ENCODE data around the gene TACC3.

TACC3 gene

GRCh38 chr4:1712216-1713002, 8.9 kb upstream of the TACC3 start, which contains the start of gene SLBP (continued):
- TF ChIP-seq PATZ1 (tag by site-specific recombination; IDR thresholded peaks at IDR 0.05) (peak; percentile 81), SETDB1 (IDR thresholded peaks at IDR 0.05; ENCODE audit: insufficient read length, low read length) (peak; percentile 46), HOXD13 (CRISPR knock-in tag; IDR thresholded peaks at IDR 0.05; ENCODE audit: borderline replicate concordance) (peak; percentile 71; the same call in 1 of the 2 replicates), WT1 (tag by site-specific recombination; IDR thresholded peaks at IDR 0.05) (peak; percentile 19), ZNF768 (tag by site-specific recombination; IDR thresholded peaks at IDR 0.05) (no peak), ZNF132 (tag by site-specific recombination; IDR thresholded peaks at IDR 0.05; ENCODE audit: borderline replicate concordance) (no peak), ZNF596 (tag by site-specific recombination; IDR thresholded peaks at IDR 0.05) (no peak), ZIC2 (tag by site-specific recombination; IDR thresholded peaks at IDR 0.05) (peak; percentile 16; the same call in 1 of the 2 replicates), ZNF398 (tag by site-specific recombination; IDR thresholded peaks at IDR 0.05) (peak; percentile 89), KLF9 (tag by site-specific recombination; IDR thresholded peaks at IDR 0.05; ENCODE audit: low read depth) (peak; percentile 90), ZNF571 (tag by site-specific recombination; IDR thresholded peaks at IDR 0.05) (no peak), ZNF707 (tag by site-specific recombination; IDR thresholded peaks at IDR 0.05) (no peak), ZNF521 (tag by site-specific recombination; IDR thresholded peaks at IDR 0.05) (no peak), ZNF561 (tag by site-specific recombination; IDR thresholded peaks at IDR 0.05; ENCODE audit: borderline replicate concordance) (peak; percentile 63; the same call in 1 of the 2 replicates), PBX3 (CRISPR knock-in tag; IDR thresholded peaks at IDR 0.05) (peak; percentile 96), ZNF473 (tag by site-specific recombination; IDR thresholded peaks at IDR 0.05) (no peak), ZFP69B (tag by site-specific recombination; IDR thresholded peaks at IDR 0.05) (peak; percentile 66; the same call in 1 of the 2 replicates), ZNF626 (tag by site-specific recombination; IDR thresholded peaks at IDR 0.05) (no peak), MZF1 (tag by site-specific recombination; IDR thresholded peaks at IDR 0.05; ENCODE audit: borderline replicate concordance) (no peak), ZNF514 (tag by site-specific recombination; IDR thresholded peaks at IDR 0.05) (no peak), TRIM28 (IDR thresholded peaks at IDR 0.05; ENCODE audit: borderline replicate concordance, low read length) (peak; percentile 54; the same call in 1 of the 2 replicates), ZNF335 (tag by site-specific recombination; conservative IDR thresholded peaks at IDR 0.05) (peak; percentile 55), KLF7 (tag by site-specific recombination; IDR thresholded peaks at IDR 0.05; ENCODE audit: borderline replicate concordance) (peak; percentile 82; the same call in 1 of the 2 replicates), ZBTB8A (tag by site-specific recombination; IDR thresholded peaks at IDR 0.05) (peak; percentile 82), ATF2 (tag by site-specific recombination; IDR thresholded peaks at IDR 0.05; ENCODE audit: low read depth) (no peak), ZNF776 (tag by site-specific recombination; IDR thresholded peaks at IDR 0.05; ENCODE audit: borderline replicate concordance) (no peak), ZSCAN4 (tag by site-specific recombination; IDR thresholded peaks at IDR 0.05) (no peak), ZBTB48 (tag by site-specific recombination; IDR thresholded peaks at IDR 0.05) (no peak), ZNF184 (tag by site-specific recombination; IDR thresholded peaks at IDR 0.05) (peak; percentile 19; the same call in 1 of the 2 replicates), ZBTB44 (tag by site-specific recombination; IDR thresholded peaks at IDR 0.05) (no peak), ZNF311 (tag by site-specific recombination; IDR thresholded peaks at IDR 0.05; ENCODE audit: borderline replicate concordance) (no peak)

Measured in HEK293 (cell line).